Keratinocyte (primary cell): ENCODE data around the gene RNF225.

ENCODE experiments used
- CTCF ChIP-seq, 3 experiments: IDR thresholded peaks in 1 of 3; conservative IDR thresholded peaks in 1 of 3; optimal IDR thresholded peaks in 1 of 3; 2 replicates in 2 of 3; 3 replicates in 1 of 3; pipeline versions ENCODE3 to v1.5.1; 2011; ENCODE audit warnings: low read length in 3 of 3, mild to moderate bottlenecking in 3 of 3, moderate library complexity in 2 of 3, control low read depth in 1 of 3, inconsistent platforms in 1 of 3; ENCODE audit not compliant: insufficient read depth in 2 of 3; ENCODE audit errors: extremely low read depth in 1 of 3
- EZH2 ChIP-seq: IDR thresholded peaks from one replicate; pipeline ENCODE4 v1.6.1; 2012; ENCODE audit warnings: inconsistent platforms, mild to moderate bottlenecking, low read length, moderate library complexity

GRCh38 chr19:58346961-58347929, 48.2 kb upstream of the RNF225 start:
- TF ChIP-seq EZH2 (no peak), CTCF (optimal IDR thresholded peaks at IDR 0.05 in 1 of 3, IDR thresholded peaks at IDR 0.05 in 1 of 3, conservative IDR thresholded peaks at IDR 0.05 in 1 of 3; ENCODE audit: extremely low read depth in 1 of 3, insufficient read depth in 2 of 3, low read length in 3 of 3) (no peak)
